ENCODE data around the gene SHISA9. TPM values are rescaled to one million over a fixed set of nuclear protein-coding genes. Genes with fewer than 3 reads are reported as not detected.

Gene SHISA9
- total RNA-seq, 1 experiment from 2014 or later, result not detected

DNA sequence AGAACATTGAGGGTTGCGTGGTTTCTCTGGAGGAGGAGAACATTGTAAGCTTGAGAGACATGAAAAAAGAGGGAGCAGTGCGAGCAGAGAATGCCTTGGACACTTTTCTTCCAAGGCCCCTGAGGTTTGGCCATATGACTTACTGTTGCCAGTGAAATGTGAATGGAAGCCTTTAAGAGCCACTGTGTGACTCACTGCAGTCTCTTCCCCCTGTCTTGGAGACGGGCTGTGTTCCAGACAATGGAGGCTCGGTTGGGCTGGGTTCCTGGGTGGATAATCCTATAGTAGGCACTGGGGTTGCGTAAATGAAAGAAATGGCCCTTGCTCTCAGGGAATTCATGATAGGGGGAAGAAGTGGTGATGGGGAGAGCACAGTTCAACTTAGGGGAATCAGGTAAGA lies 75.5 kb downstream of the SHISA9 start (continued):
- TF ChIP-seq, protein P1, sequence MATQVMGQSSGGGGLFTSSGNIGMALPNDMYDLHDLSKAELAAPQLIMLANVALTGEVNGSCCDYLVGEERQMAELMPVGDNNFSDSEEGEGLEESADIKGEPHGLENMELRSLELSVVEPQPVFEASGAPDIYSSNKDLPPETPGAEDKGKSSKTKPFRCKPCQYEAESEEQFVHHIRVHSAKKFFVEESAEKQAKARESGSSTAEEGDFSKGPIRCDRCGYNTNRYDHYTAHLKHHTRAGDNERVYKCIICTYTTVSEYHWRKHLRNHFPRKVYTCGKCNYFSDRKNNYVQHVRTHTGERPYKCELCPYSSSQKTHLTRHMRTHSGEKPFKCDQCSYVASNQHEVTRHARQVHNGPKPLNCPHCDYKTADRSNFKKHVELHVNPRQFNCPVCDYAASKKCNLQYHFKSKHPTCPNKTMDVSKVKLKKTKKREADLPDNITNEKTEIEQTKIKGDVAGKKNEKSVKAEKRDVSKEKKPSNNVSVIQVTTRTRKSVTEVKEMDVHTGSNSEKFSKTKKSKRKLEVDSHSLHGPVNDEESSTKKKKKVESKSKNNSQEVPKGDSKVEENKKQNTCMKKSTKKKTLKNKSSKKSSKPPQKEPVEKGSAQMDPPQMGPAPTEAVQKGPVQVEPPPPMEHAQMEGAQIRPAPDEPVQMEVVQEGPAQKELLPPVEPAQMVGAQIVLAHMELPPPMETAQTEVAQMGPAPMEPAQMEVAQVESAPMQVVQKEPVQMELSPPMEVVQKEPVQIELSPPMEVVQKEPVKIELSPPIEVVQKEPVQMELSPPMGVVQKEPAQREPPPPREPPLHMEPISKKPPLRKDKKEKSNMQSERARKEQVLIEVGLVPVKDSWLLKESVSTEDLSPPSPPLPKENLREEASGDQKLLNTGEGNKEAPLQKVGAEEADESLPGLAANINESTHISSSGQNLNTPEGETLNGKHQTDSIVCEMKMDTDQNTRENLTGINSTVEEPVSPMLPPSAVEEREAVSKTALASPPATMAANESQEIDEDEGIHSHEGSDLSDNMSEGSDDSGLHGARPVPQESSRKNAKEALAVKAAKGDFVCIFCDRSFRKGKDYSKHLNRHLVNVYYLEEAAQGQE (IDR thresholded peaks at IDR 0.05; ENCODE audit: low read depth), result no peak
- TF ChIP-seq, protein P2, sequence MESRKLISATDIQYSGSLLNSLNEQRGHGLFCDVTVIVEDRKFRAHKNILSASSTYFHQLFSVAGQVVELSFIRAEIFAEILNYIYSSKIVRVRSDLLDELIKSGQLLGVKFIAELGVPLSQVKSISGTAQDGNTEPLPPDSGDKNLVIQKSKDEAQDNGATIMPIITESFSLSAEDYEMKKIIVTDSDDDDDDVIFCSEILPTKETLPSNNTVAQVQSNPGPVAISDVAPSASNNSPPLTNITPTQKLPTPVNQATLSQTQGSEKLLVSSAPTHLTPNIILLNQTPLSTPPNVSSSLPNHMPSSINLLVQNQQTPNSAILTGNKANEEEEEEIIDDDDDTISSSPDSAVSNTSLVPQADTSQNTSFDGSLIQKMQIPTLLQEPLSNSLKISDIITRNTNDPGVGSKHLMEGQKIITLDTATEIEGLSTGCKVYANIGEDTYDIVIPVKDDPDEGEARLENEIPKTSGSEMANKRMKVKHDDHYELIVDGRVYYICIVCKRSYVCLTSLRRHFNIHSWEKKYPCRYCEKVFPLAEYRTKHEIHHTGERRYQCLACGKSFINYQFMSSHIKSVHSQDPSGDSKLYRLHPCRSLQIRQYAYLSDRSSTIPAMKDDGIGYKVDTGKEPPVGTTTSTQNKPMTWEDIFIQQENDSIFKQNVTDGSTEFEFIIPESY (IDR thresholded peaks at IDR 0.05; ENCODE audit: extremely low read depth, insufficient replicate concordance, low read length), result no peak

DNA sequence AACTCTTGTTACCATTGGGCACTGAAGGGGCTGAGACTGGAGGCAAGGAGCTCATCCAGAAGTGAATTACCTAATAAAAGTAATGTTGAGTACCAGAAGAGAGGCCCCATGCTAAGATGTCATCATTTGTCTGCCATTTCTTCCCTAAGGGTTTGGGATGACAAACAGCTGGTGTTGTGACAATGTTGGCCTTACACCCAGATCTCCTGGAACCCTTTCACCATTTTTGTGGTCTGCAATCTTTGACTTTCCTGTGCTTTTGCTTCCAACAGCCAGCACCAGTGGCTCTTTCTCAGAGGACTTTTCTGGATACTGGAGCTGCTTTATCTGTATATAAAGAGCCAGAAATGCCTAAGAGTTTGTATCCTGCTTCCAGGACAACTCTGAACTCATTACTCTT lies 84.1 kb downstream of the SHISA9 start:
- RAD21 ChIA-PET (ENCODE audit: low non-redundant PET in 1 of 2, low total read pairs in 2 of 2, uncharacterized antibody in 2 of 2, unreplicated experiment in 2 of 2), result no interaction called here
- POLR2A ChIA-PET, result no interaction called here
- TF ChIP-seq EZH2 (IDR thresholded peaks at IDR 0.05) (no peak), SIN3A (IDR thresholded peaks at IDR 0.05; ENCODE audit: low read depth) (no peak), CBX3 (IDR thresholded peaks at IDR 0.05; ENCODE audit: low read depth) (no peak), RAD21 (IDR thresholded peaks at IDR 0.05; ENCODE audit: low read depth) (no peak), TCF7L2 (IDR thresholded peaks at IDR 0.05; ENCODE audit: borderline replicate concordance, extremely low read depth, insufficient read depth, insufficient read length) (no peak), CEBPB (IDR thresholded peaks at IDR 0.05; ENCODE audit: low read depth) (no peak), EGR1 (IDR thresholded peaks at IDR 0.05; ENCODE audit: low read depth) (no peak), SRF (IDR thresholded peaks at IDR 0.05; ENCODE audit: low read depth) (no peak), POLR2AphosphoS5 (IDR thresholded peaks at IDR 0.05; ENCODE audit: low read depth, low read length) (no peak), JUND (IDR thresholded peaks at IDR 0.05) (no peak), ZNF274 (IDR thresholded peaks at IDR 0.05; ENCODE audit: low read depth, low read length) (no peak), ELF1 (IDR thresholded peaks at IDR 0.05; ENCODE audit: borderline replicate concordance, low read depth) (no peak), FOSL1 (IDR thresholded peaks at IDR 0.05; ENCODE audit: low read depth) (no peak)
- TF ChIP-seq, protein P3, sequence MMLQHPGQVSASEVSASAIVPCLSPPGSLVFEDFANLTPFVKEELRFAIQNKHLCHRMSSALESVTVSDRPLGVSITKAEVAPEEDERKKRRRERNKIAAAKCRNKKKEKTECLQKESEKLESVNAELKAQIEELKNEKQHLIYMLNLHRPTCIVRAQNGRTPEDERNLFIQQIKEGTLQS (IDR thresholded peaks at IDR 0.05), result no peak
- TF ChIP-seq, protein P4, sequence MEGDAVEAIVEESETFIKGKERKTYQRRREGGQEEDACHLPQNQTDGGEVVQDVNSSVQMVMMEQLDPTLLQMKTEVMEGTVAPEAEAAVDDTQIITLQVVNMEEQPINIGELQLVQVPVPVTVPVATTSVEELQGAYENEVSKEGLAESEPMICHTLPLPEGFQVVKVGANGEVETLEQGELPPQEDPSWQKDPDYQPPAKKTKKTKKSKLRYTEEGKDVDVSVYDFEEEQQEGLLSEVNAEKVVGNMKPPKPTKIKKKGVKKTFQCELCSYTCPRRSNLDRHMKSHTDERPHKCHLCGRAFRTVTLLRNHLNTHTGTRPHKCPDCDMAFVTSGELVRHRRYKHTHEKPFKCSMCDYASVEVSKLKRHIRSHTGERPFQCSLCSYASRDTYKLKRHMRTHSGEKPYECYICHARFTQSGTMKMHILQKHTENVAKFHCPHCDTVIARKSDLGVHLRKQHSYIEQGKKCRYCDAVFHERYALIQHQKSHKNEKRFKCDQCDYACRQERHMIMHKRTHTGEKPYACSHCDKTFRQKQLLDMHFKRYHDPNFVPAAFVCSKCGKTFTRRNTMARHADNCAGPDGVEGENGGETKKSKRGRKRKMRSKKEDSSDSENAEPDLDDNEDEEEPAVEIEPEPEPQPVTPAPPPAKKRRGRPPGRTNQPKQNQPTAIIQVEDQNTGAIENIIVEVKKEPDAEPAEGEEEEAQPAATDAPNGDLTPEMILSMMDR (IDR thresholded peaks at IDR 0.05 in 2 of 3, conservative IDR thresholded peaks at IDR 0.05 in 1 of 3; ENCODE audit: borderline replicate concordance in 1 of 3, insufficient read depth in 1 of 3, low read depth in 2 of 3, low read length in 2 of 3), result no peak

More for the DNA sequence above, 84.1 kb downstream of the SHISA9 start:
- no peak for DNase-seq (ENCODE audit: low read depth, low spot score)
- no peaks in the 10 kb centered on the region for H3K4me1 ChIP-seq (ENCODE audit: control insufficient read depth in 1 of 2, insufficient read depth in 2 of 2, low read length in 2 of 2)
- H2AFZ ChIP-seq (ENCODE audit: low read depth, low read length, poor library complexity, severe bottlenecking), result no peak overlapping the region
- intact Hi-C loops (cut with micrococcal nuclease), result no loop called here
- H3K79me2 ChIP-seq (ENCODE audit: insufficient read depth, low read length), result no peaks in the 10 kb centered on the region
- no peak for ATAC-seq
- no peak overlapping the region for H3K9ac ChIP-seq (ENCODE audit: low read length)
- H3K9me3 ChIP-seq (ENCODE audit: control insufficient read depth in 1 of 2, insufficient read depth in 1 of 2, low read depth in 1 of 2, low read length in 2 of 2), result no peaks in the 10 kb centered on the region
- no peaks in the 10 kb centered on the region for H3K36me3 ChIP-seq (ENCODE audit: control insufficient read depth in 1 of 2, insufficient read depth in 2 of 2, low read length in 2 of 2)
- H3K4me2 ChIP-seq (ENCODE audit: low read length), result no peak overlapping the region
- H3K27ac ChIP-seq (ENCODE audit: low read depth, low read length), result no peak overlapping the region
- H3K27me3 ChIP-seq (ENCODE audit: insufficient read depth, low read length), result peaks cover 10% of the 10 kb centered on the region
- BruUV-seq (replicated peaks), result no TSS peak
- no peak overlapping the region for H3K4me3 ChIP-seq (replicated peaks in 1 of 2; ENCODE audit: low read depth in 1 of 2, low read length in 2 of 2)
- H4K20me1 ChIP-seq (ENCODE audit: insufficient read depth), result no peaks in the 10 kb centered on the region
- CTCF ChIA-PET, result no interaction called here
- no peaks in the 10 kb centered on the region for H3K9me2 ChIP-seq (ENCODE audit: insufficient read depth)
